GM19043 (cell line): ENCODE data around the gene MAML2.

Experiments
- ATAC-seq: cut with Tn5 transposase; IDR thresholded peaks from one replicate; pipeline ENCODE4 v1.9.1; 2021; ENCODE audit warnings: low read depth; ENCODE audit not compliant: unreplicated experiment

MAML2 gene

GRCh38 chr11:96111308-96111707, 231.7 kb downstream of the MAML2 start:
- no peak for ATAC-seq

- no peak for ATAC-seq
These were observed 232.7 kb downstream of the MAML2 start for GRCh38 chr11:96110302-96110701.

- no peak for ATAC-seq
These were observed 233.5 kb downstream of the MAML2 start for GRCh38 chr11:96109331-96110030.

DNA sequence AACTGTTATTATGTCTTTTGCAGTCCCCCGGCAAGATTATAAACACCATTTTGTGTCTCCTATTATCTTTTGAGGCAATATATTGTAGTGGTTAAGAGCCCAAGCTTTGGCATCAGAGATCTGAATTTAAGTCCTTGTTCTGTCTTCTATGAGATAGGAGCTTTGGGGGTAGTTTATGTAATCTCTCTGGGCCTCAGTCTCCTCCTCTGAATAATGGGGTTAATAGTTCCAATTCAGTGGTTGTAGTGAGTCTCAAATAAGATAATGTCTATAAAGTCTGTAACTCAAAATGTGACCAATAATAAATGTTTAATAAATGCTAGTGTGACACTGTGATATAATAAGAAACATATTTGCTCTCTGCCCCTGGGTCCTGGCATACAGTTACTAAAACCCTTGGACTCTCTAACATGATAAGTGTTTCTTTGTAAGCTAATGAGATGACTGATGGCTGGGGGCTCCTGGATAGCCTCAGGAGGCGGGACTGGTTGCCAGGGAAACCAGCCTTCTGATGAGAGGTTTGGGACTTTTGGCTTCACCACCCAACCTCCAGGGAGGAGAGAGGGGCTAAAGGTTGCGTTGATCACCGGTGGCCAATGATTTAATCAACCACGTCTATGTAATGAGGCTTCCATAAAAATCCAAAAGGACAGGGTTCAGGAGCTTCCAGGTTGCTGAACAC, 235.7 kb downstream of the MAML2 start:
- no peak for ATAC-seq

- no peak for ATAC-seq
These were observed 236.3 kb downstream of the MAML2 start for GRCh38 chr11:96106645-96107044.

DNA sequence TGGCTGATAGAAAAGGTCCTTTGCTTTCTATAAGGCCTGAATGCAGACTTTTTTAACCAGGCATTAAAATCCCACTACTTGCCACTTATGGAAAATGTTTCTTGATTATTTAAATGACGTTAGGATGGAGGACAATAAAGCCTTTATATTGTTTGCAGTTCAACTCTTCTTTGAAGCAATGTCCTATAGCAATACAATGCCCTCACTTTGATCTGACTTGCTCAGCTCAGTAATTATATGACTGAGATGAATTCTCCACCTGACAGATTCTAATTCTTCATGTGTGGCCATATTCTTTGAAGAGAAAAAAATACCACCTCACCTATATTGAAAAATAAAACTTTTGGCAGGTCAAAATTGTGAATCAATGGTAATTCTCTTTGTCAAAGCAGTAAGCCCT, 237.1 kb downstream of the MAML2 start:
- no peak for ATAC-seq

- no peak for ATAC-seq
These were observed 237.6 kb downstream of the MAML2 start for GRCh38 chr11:96105197-96105895.

DNA sequence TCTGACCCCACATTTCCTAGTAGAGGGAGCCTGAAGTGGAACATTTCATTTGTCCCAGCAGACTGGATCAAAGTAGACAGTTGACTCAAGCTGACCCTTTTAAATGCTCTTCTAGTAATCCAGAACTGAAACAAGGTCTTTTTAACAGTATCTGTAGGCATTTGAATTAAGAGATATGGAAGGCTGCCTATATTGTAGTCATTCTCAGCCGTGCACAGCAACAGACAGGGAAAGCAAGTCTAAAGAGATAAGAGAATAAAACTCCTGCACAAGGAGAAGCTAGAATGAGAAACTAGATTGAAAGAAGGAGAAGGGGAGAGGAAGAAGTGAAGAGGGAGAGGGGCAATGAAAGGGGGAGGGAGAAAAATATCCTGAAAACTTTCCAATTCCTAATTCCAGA, 238.5 kb downstream of the MAML2 start:
- no peak for ATAC-seq

DNA sequence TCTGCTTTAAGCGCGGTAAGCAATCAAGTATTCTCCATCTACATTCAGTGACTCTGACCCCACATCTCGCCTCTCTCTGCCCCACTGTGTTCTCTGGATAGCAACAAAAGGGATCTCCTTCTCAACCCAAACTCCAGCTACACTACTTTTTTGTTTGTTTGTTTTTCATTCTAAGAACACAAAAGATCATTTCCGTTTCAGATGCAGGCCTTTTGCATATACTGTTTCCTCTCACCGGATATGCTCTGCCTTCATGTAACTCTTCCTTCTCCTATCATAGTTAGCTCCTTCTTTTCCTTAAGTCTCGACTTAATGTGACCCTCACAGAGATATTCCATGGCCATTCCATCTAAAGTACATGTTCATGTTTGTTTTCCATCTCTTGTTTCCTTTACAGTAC, 239.3 kb downstream of the MAML2 start:
- ATAC-seq, result no peak

DNA sequence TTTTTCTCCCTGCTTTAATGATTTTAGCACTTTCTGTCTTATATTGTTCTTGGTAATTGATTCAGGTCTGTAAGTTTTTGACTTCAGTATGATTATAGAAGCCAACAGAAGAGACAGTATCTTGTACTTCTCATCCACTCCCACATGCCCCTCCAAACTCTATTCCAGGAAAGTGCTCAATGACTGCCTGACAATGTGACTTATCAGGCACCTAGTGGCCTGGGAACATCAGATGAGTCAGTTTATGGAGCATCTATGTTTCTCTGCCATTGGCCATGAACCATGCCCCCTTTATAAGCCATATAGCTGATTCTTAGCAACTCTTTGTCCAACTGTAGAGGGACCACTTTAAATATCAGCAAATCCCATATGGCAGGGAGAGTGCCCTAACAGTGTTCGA, 239.9 kb downstream of the MAML2 start:
- ATAC-seq, result no peak

GRCh38 chr11:96102664-96103078, 240.3 kb downstream of the MAML2 start:
- no peak for ATAC-seq

DNA sequence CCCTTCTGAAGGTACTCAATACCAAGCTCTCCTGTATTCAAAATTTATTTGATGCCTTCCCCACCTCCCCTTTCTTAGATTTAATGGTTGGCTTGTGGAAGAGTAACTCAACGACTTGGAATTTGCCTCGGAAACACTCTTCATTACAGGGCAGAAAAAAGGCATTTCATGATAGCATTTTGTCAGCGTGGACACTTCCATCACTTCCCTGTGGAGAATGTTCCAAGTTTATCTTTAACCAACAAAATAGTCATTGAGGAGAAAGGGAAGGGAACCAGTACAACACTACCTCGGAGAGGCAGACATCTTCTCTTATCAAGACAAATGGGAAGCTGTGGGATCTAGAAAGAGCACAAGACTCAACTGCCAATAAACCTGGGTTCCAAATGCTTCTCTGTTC, 241.8 kb downstream of the MAML2 start:
- no peak for ATAC-seq

GRCh38 chr11:96098511-96099241, 244.3 kb downstream of the MAML2 start:
- ATAC-seq, result no peak

- no peak for ATAC-seq
These were observed 245.1 kb downstream of the MAML2 start for GRCh38 chr11:96097844-96098421.

- ATAC-seq, result no peak
These were observed 246.6 kb downstream of the MAML2 start for GRCh38 chr11:96096360-96096759.

GRCh38 chr11:96095884-96096303, 247.1 kb downstream of the MAML2 start:
- ATAC-seq, result no peak

DNA sequence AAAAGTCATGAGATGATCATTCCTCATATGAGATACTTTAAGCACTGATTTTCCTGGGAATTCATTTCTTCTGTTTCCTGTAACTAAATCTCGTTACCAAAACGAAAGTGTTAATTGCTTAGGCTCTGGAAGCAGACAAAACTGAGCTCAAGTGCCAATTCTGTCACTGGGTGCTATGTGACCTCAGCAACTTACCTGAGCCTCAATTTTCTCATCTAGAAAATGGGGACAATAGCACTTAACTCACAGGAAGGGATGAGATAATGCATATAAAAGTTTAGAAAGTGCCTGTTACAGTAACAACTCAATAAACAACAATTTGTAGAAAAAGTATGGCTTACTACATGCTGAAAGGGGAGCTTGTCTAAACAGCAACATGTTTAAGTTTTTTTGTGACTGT, 248.8 kb downstream of the MAML2 start:
- ATAC-seq, result no peak

DNA sequence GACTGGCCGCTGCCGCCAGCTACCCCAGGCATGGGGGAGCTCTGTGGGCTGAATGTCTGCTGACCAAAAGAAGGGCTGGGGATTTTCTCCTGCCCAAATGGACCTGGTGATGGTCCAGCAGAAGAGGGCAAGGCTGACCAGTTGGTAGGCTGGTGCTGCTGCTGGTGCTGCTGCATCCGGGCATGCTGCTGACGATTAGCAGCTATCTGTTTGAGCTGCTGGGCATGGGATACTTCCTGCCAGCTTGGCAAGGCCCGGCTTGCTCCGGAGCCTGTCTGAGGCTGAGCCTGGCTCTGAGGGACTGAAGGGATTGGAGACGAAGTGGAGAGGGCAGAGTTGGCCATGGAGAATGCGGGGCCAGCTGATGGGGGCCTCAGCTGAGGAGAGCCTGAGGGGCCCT, 250.5 kb downstream of the MAML2 start:
- ATAC-seq, result no peak

- ATAC-seq, result no peak
These were observed 251.5 kb downstream of the MAML2 start for GRCh38 chr11:96091476-96091875.

DNA sequence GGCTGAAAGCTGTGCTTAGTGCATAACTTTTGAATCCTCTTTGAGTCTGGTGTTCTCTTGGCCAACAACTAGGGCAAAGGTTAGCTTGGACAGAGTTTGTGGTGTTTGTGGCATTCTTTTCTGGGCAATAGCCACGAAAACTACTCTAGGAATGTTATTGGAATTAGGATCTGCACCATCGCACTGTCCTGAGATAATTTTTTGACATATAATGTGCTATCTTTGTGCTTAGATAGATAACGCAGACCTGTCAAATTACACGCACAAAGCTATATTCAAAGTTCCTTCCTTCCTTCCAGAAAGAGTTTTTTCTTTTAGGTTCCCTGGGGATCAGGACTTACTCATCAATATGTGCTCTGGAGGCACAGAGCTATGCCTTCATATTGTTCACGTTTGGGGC, 252.3 kb downstream of the MAML2 start:
- ATAC-seq, result no peak

- ATAC-seq, result no peak
These were observed 254.1 kb downstream of the MAML2 start for GRCh38 chr11:96088914-96089313.
